MM.1S (cell line): ENCODE results near the gene MLC1.

Experiments
- EZH2 ChIP-seq: fragments of 300-600 bp; sonication (generic); optimal IDR thresholded peaks from 2 replicates; pipeline ENCODE3; 2017; ENCODE audit warnings: low read depth, mild to moderate bottlenecking, antibody characterized with exemption, low read length, mixed read lengths
- EZH2phosphoT487 ChIP-seq: fragments of 300-600 bp; sonication (generic); IDR thresholded peaks from 2 replicates; pipeline ENCODE4 v1.6.1; 2018; ENCODE audit warnings: antibody characterized with exemption, low read length
- TF ChIP-seq, protein P1 (sequence below): fragments of 300-600 bp; sonication (generic); IDR thresholded peaks from 2 replicates; pipeline ENCODE4 v1.5.1; 2016; ENCODE audit warnings: antibody characterized with exemption, low read length, mixed read lengths

DNA sequence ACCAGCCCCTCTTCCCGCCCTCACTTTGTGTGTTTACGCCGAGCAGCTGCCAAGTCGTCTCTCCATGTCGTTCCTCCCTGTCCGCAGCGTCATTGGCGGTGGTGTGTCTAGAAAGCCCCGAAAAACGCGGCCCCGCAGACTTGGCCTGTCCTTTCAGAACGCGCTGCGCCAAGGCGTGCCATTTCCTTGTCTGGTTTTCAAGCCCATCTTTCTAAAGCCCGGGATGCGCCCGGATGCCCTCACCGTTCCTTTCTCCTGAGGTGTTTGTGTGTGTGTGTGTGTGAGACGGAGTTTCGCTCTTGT is 5.1 kb upstream of the MLC1 start:
- TF ChIP-seq EZH2 (no peak), EZH2phosphoT487 (no peak)
- TF ChIP-seq, protein P1, sequence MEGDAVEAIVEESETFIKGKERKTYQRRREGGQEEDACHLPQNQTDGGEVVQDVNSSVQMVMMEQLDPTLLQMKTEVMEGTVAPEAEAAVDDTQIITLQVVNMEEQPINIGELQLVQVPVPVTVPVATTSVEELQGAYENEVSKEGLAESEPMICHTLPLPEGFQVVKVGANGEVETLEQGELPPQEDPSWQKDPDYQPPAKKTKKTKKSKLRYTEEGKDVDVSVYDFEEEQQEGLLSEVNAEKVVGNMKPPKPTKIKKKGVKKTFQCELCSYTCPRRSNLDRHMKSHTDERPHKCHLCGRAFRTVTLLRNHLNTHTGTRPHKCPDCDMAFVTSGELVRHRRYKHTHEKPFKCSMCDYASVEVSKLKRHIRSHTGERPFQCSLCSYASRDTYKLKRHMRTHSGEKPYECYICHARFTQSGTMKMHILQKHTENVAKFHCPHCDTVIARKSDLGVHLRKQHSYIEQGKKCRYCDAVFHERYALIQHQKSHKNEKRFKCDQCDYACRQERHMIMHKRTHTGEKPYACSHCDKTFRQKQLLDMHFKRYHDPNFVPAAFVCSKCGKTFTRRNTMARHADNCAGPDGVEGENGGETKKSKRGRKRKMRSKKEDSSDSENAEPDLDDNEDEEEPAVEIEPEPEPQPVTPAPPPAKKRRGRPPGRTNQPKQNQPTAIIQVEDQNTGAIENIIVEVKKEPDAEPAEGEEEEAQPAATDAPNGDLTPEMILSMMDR: no peak
